Thyroid gland (tissue), 4 donors: Measurements from ENCODE around the gene ADAMTSL1.

ENCODE experiments used
- CTCF ChIP-seq, 6 experiments: fragments of 200-600 bp in 3 of 6; fragments of 450-650 bp in 3 of 6; sonication (generic) in 3 of 6; IDR thresholded peaks; one replicate each; pipeline ENCODE4 v1.5.1; 2016 to 2019; ENCODE audit warnings: antibody characterized with exemption in 6 of 6, mild to moderate bottlenecking in 2 of 6, inconsistent platforms in 1 of 6, moderate library complexity in 1 of 6
- POLR2A ChIP-seq, 2 donors: fragments of 450-650 bp; IDR thresholded peaks; one replicate each; pipeline ENCODE4 v1.6.1; 2017; ENCODE audit warnings: antibody characterized with exemption in 2 of 2, mild to moderate bottlenecking in 2 of 2, moderate library complexity in 1 of 2

GRCh38 chr9:18896531-18897179, 422.7 kb downstream of the ADAMTSL1 start:
- TF ChIP-seq CTCF (IDR thresholded peaks at IDR 0.05) (no peak), POLR2A (IDR thresholded peaks at IDR 0.05) (no peak)
